Endodermal cell (in vitro differentiated cells): ENCODE results near the gene ABCD1. TPM values are rescaled to one million over a fixed set of nuclear protein-coding genes. Genes with fewer than 3 reads are reported as not detected.
A peak's percentile ranks its signal among the peaks of the same experiment; 100 is the strongest.

ENCODE experiments used
- DNase-seq: peaks from one replicate; pipeline ENCODE4 v3.0.0-alpha.2; 2017
- H3K27ac ChIP-seq: 2 replicates; pipeline ENCODE4 v1.5.1; 2013; ENCODE audit warnings: mild to moderate bottlenecking, low read depth, low read length, moderate library complexity
- H3K27me3 ChIP-seq: 2 replicates; pipeline ENCODE4 v1.6.1; 2013; ENCODE audit warnings: mild to moderate bottlenecking, low read length, moderate library complexity; ENCODE audit not compliant: insufficient read depth, control insufficient read depth, poor library complexity, severe bottlenecking
- H3K36me3 ChIP-seq: 2 replicates; pipeline ENCODE4 v1.7.0; 2013; ENCODE audit warnings: mild to moderate bottlenecking, low read length, moderate library complexity; ENCODE audit not compliant: control insufficient read depth, insufficient read depth
- H3K4me1 ChIP-seq: one replicate; pipeline ENCODE4 v1.7.0; 2013; ENCODE audit warnings: low read length; ENCODE audit not compliant: control insufficient read depth, insufficient read depth
- H3K4me3 ChIP-seq: 2 replicates; pipeline ENCODE4 v1.5.1; 2013; ENCODE audit warnings: mild to moderate bottlenecking, low read length, moderate library complexity
- H3K9ac ChIP-seq: 2 replicates; pipeline ENCODE4 v1.6.1; 2013; ENCODE audit warnings: mild to moderate bottlenecking, low read length, moderate library complexity; ENCODE audit not compliant: poor library complexity, severe bottlenecking; ENCODE audit errors: extremely low read depth
- H3K9me3 ChIP-seq: 2 replicates; pipeline ENCODE4 v1.6.1; 2013; ENCODE audit warnings: mild to moderate bottlenecking, low read length, moderate library complexity; ENCODE audit not compliant: control insufficient read depth
- H3K27ac Mint-ChIP-seq: 2 replicates; pipeline ENCODE4 v1.8.0; 2020; ENCODE audit warnings: mixed read lengths
- H3K27me3 Mint-ChIP-seq: 2 replicates; pipeline ENCODE4 v1.8.0; 2021; ENCODE audit warnings: mild to moderate bottlenecking, mixed read lengths; ENCODE audit not compliant: insufficient read depth
- H3K36me3 Mint-ChIP-seq: 2 replicates; pipeline ENCODE4 v1.8.0; 2020; ENCODE audit warnings: low read depth, mixed read lengths
- H3K4me1 Mint-ChIP-seq: 2 replicates; pipeline ENCODE4 v1.8.0; 2020; ENCODE audit warnings: mixed read lengths
- H3K4me3 Mint-ChIP-seq: 2 replicates; pipeline ENCODE4 v1.8.0; 2020; ENCODE audit warnings: mild to moderate bottlenecking, moderate library complexity, mixed read lengths
- H3K9me3 Mint-ChIP-seq: 2 replicates; pipeline ENCODE4 v1.8.0; 2020; ENCODE audit warnings: mild to moderate bottlenecking, mixed read lengths
- WGBS, 2 experiments: methylation state at CpG; one replicate each; pipeline versions ENCODE4 v1.1.5 to v1.1.7; 2013; ENCODE audit warnings: missing lambda C conversion rate in 2 of 2, mixed read lengths in 1 of 2; ENCODE audit not compliant: insufficient coverage in 1 of 2, insufficient read length in 1 of 2; 5-methylcytosine and 5-hydroxymethylcytosine counted together
- total RNA-seq, 2 donors: library from RNA; stranded (reverse); fragmentation: NEBNext Ultra II Directional in 1 of 2; extraction: Animal tissue kit (Norgen Biotek cat#: 25700) in 1 of 2; gene quantifications; 2 replicates in 1 of 2; 3 replicates in 1 of 2; pipeline ENCODE4 v1.2.1, GENCODE V29; 2021
- TF ChIP-seq, protein P1 (sequence below): fragments of 200-600 bp; sonication (generic); conservative IDR thresholded peaks from 2 replicates; pipeline ENCODE4 v1.5.0; 2021; ENCODE audit warnings: antibody characterized with exemption, mild to moderate bottlenecking

Gene ABCD1
- total RNA-seq, 2 donors from 2014 or later, result 17.9 to 18.2 TPM

DNA sequence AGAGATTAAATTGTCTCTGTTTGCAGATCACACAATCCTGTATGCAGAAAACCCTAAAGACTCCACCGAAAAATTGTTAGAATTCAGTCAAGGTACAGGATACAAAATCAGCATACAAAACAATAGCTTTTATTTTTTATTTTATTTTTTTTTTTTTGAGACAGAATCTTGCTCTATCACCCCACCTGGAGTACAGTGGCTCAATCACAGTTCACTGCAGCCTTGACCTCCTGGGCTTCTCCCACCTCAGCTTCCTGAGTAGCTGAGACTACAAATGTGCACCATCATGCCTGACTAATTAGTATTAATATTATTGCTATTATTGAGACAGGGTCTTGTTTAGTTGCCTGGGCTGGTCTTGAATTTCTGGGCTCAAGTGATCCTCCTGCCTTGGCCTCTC is 30.5 kb downstream of the ABCD1 start:
- H3K27ac Mint-ChIP-seq, result no peak overlapping the region

DNA sequence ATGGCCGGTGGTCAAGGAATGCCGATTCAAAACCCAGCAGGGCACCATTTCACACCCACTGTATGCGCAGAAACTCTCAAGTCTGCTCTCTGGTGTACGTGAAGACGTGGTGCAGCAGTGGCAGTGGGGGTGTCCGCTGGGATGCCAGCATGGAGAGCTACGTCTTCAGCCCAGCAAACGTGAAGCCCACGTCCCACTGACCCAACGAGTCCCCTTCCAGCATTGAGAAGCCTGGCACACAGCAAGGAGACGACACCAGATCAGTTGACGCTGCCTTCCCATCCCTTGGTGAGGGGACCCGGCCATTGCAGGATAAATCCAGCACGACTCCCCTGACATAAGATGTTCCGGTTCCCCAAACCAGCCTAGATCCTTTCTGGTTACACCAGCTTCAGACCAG is 37.2 kb downstream of the ABCD1 start:
- DNase-seq, result peak; percentile 26
- Histone ChIP-seq H3K27ac (no peak overlapping the region), H3K4me3 (no peak overlapping the region), H3K27me3 (no peaks in the 10 kb centered on the region), H3K36me3 (no peaks in the 10 kb centered on the region), H3K9ac (no peak overlapping the region), H3K4me1 (no peaks in the 10 kb centered on the region), H3K9me3 (no peaks in the 10 kb centered on the region)
- Mint-ChIP-seq H3K4me1 (no peaks in the 10 kb centered on the region), H3K36me3 (no peaks in the 10 kb centered on the region), H3K27me3 (peaks cover 5% of the 10 kb centered on the region), H3K4me3 (no peak overlapping the region), H3K9me3 (peaks cover 58% of the 10 kb centered on the region), H3K27ac (no peak overlapping the region)
- TF ChIP-seq, protein P1, sequence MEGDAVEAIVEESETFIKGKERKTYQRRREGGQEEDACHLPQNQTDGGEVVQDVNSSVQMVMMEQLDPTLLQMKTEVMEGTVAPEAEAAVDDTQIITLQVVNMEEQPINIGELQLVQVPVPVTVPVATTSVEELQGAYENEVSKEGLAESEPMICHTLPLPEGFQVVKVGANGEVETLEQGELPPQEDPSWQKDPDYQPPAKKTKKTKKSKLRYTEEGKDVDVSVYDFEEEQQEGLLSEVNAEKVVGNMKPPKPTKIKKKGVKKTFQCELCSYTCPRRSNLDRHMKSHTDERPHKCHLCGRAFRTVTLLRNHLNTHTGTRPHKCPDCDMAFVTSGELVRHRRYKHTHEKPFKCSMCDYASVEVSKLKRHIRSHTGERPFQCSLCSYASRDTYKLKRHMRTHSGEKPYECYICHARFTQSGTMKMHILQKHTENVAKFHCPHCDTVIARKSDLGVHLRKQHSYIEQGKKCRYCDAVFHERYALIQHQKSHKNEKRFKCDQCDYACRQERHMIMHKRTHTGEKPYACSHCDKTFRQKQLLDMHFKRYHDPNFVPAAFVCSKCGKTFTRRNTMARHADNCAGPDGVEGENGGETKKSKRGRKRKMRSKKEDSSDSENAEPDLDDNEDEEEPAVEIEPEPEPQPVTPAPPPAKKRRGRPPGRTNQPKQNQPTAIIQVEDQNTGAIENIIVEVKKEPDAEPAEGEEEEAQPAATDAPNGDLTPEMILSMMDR, result no peak
- WGBS, 2 experiments, result 84 to 92% methylated on average over 7 to 15 of the region's 15 CpGs

More for the DNA sequence above, 30.5 kb downstream of the ABCD1 start:
- H3K9me3 Mint-ChIP-seq, result peaks cover 73% of the 10 kb centered on the region
- TF ChIP-seq, protein P1, result peak; percentile 35
- no peaks in the 10 kb centered on the region for H3K4me1 Mint-ChIP-seq
- no peaks in the 10 kb centered on the region for H3K4me1 ChIP-seq
- no peak overlapping the region for H3K4me3 Mint-ChIP-seq
- H3K9ac ChIP-seq, result no peak overlapping the region
- H3K9me3 ChIP-seq, result peaks cover 5% of the 10 kb centered on the region
- peak; percentile 30 for DNase-seq
- WGBS, 2 experiments, result no CpG with 5 or more reads among the region's 1 CpG
- no peak overlapping the region for H3K4me3 ChIP-seq
- H3K36me3 Mint-ChIP-seq, result no peaks in the 10 kb centered on the region
- H3K36me3 ChIP-seq, result no peaks in the 10 kb centered on the region
- no peak overlapping the region for H3K27ac ChIP-seq
- H3K27me3 Mint-ChIP-seq, result peaks cover under 1% of the 10 kb centered on the region
- H3K27me3 ChIP-seq, result no peaks in the 10 kb centered on the region

DNA sequence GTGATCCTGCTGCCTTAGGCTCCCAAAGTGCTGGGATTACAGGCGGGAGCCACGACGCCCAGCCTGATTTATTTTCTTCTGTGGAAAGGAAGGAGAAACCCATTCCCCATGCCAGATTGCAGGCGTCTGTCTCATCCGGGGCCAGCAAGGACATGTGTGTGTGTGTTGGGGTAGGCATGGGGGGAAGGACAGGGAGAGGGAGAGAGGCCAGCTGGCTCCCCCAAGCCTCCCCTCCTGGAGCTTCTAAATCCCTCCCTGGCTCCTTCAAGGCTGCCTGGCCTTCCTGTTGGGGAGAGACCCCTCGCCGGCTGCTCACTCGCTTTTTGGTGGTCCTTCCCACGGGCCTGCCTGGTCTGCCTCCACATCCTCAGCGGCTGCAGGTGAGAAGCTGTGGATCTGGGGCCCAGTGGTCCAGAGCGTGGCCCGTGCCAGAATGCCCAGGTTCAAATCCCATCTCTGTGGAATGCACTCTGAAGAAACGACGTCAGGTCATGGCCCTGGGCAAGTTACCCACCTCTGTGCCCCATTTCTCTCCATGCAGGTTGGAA is 38.0 kb downstream of the ABCD1 start:
- H3K36me3 ChIP-seq, result no peaks in the 10 kb centered on the region
- DNase-seq, result peak; percentile 26
- H3K9ac ChIP-seq, result no peak overlapping the region
- WGBS, 2 experiments, result 93% methylated on average over 12 of the region's 14 CpGs; no CpG with 5 or more reads in 1 of the 2 experiments
- H3K9me3 Mint-ChIP-seq, result peaks cover 51% of the 10 kb centered on the region
- no peaks in the 10 kb centered on the region for H3K36me3 Mint-ChIP-seq
- H3K27ac Mint-ChIP-seq, result no peak overlapping the region
- H3K9me3 ChIP-seq, result no peaks in the 10 kb centered on the region
- peaks cover 5% of the 10 kb centered on the region for H3K27me3 Mint-ChIP-seq
- no peaks in the 10 kb centered on the region for H3K27me3 ChIP-seq
- H3K4me3 Mint-ChIP-seq, result no peak overlapping the region
- H3K4me1 ChIP-seq, result no peaks in the 10 kb centered on the region
- no peaks in the 10 kb centered on the region for H3K4me1 Mint-ChIP-seq
- H3K27ac ChIP-seq, result no peak overlapping the region
- TF ChIP-seq, protein P1, result no peak
- no peak overlapping the region for H3K4me3 ChIP-seq
